Fibroblast of the conjunctiva (primary cell): Measurements from ENCODE around the gene GPATCH3.
A peak's percentile ranks its signal among the peaks of the same experiment; 100 is the strongest.
"Not testable (repeated sequence)": the region's sequence is repeated elsewhere in the genome, so short reads cannot be mapped to it uniquely, and the experiment has no call there.

Experiments
- DNase-seq: peaks from one replicate; pipeline ENCODE4 v3.0.0-alpha.2; 2010; ENCODE audit warnings: low read depth

GPATCH3 gene

GRCh38 chr1:26912147-26912490 is 11.9 kb upstream of the GPATCH3 start:
- no peak for DNase-seq

- DNase-seq = no peak
These were observed 11.3 kb upstream of the GPATCH3 start for GRCh38 chr1:26911399-26912146.

GRCh38 chr1:26910343-26911160 is 10.3 kb upstream of the GPATCH3 start:
- no peak for DNase-seq

GRCh38 chr1:26909951-26910342 is 9.7 kb upstream of the GPATCH3 start:
- no peak for DNase-seq

GRCh38 chr1:26907071-26907917 is 7.0 kb upstream of the GPATCH3 start:
- peak; percentile 30 for DNase-seq

GRCh38 chr1:26900815-26901511 is 696 bp upstream of the GPATCH3 start:
- no peak for DNase-seq

- no peak for DNase-seq
These were observed 2.9 kb downstream of the GPATCH3 start for GRCh38 chr1:26897351-26897750.

GRCh38 chr1:26894263-26894662 is 6.0 kb downstream of the GPATCH3 start:
- no peak for DNase-seq

GRCh38 chr1:26890467-26890796 is 9.8 kb downstream of the GPATCH3 start:
- no peak for DNase-seq

- peak; percentile 47 for DNase-seq
These were observed 10.5 kb downstream of the GPATCH3 start, which contains the start of gene GPN2 for GRCh38 chr1:26889551-26890466. Gene GPN2 (minus strand): TSS chr1:26890283. CDS start chr1:26890096, 187 bp downstream.

- DNase-seq = no peak
These were observed 12.0 kb downstream of the GPATCH3 start for GRCh38 chr1:26888231-26888630.

- no peak for DNase-seq
These were observed 13.1 kb downstream of the GPATCH3 start for GRCh38 chr1:26887125-26887524.

- no peak for DNase-seq
These were observed 17.4 kb downstream of the GPATCH3 start for GRCh38 chr1:26882696-26883463.

GRCh38 chr1:26881611-26882010 is 18.7 kb downstream of the GPATCH3 start:
- DNase-seq = not testable (repeated sequence)

- DNase-seq = no peak
These were observed 20.5 kb downstream of the GPATCH3 start for GRCh38 chr1:26879793-26880192.

GRCh38 chr1:26877326-26877725 is 22.9 kb downstream of the GPATCH3 start:
- DNase-seq = no peak

- DNase-seq = no peak
These were observed 25.4 kb downstream of the GPATCH3 start for GRCh38 chr1:26874896-26875295.

- DNase-seq = not testable (repeated sequence)
These were observed 27.2 kb downstream of the GPATCH3 start for GRCh38 chr1:26873097-26873496.

GRCh38 chr1:26864610-26865480 is 35.4 kb downstream of the GPATCH3 start:
- DNase-seq = peak; percentile 96
